DMS53 (cell line): ENCODE measurements around the gene KRT39.
"Not testable (repeated sequence)": the region's sequence is repeated elsewhere in the genome, so short reads cannot be mapped to it uniquely, and the experiment has no call there.

Source experiments
- DNase-seq: peaks from one replicate; lab custom pipeline; 2025; lab: John Stamatoyannopoulos, UW

Gene KRT39

DNA sequence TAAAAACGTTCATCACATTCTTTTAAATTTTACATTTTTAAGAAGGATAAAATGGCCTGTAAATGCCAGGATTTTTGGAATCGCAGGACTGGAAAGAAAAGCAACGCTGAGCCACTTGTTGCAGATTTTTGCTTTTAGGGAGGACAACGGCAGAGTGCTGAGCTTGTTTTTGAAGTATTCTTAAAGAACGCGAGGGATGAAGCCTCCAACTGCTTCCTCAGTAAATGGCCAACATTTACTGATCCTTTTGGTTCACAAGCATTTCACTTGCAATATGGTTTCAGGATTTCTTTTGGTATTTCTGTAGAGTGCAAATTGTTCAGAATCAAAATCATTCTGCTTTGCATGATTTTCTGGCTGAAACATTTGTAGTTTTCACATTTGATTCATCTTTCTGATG lies 26.5 kb downstream of the KRT39 start:
- no peak for DNase-seq

GRCh38 chr17:40938981-40939380 lies 27.8 kb downstream of the KRT39 start:
- no peak for DNase-seq

DNA sequence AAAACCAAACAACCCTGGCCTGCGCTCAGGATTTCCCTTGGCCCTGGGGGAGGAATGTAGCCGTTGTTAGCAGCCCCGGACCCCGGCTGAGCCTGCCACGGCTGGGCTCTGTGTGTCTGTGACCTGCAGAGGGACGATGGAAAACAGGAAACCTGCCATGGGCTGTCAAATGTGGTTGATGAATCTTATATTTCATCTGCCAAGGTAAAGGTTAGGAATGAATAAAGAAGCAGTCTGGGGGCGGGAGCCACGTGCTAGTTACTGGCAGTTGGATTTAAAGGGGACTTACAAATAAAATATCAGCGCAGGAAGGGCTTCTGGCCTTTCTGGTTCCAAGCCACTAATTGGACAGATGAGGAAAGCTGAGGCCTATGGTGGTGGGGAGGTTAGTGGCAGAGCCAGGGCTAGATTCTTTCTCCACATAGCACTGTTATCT lies 29.3 kb downstream of the KRT39 start, which contains the start of gene KRT23:
KRT23 (minus strand) TSS at position 263 of the 436 bp plus-strand sequence. CDS start 1,043 bp downstream, outside the sequence.
- DNase-seq: no peak

DNA sequence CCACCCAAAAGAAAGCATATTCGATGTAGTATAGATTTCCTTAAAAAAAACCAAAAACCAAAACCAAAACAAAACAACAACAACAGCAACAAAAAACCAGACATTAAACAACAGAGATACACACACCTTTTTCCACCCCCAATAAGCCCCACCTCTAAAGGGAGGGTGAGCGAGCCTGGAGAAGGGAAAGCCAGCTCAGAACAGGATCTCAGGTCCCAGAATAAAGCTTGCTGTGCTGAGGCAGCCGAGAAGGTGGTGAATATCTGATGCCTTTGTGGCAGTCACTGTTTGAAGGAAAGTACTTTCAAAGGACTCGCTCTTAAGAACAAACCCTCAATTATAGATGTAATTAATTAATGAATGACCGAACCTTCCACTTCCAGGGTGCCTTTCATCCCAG lies 29.8 kb downstream of the KRT39 start:
- DNase-seq: no peak

- no peak for DNase-seq
Measured at GRCh38 chr17:40936437-40936971, 30.2 kb downstream of the KRT39 start.

- peak; percentile 9 for DNase-seq
Measured at GRCh38 chr17:40935624-40936023, 31.1 kb downstream of the KRT39 start.

DNA sequence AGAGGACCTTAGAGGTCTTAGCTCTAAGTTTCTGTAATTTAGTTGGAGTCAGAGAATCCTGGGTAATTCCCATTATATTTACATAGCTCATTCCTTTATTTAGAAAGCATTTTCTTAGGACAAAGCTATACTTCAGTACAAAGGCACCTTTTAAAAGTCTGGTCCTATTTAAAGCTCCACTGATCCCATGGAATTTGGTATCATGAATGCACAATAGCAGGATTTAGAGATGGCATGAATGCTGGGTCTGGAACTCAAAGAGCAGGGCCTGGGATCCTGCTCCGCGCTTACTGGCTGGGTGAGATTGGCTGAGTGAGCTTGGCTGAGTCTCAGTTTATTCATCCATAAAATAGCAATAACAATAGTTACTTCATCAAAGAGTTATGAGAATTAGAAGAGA lies 34.1 kb downstream of the KRT39 start:
- no peak for DNase-seq

DNA sequence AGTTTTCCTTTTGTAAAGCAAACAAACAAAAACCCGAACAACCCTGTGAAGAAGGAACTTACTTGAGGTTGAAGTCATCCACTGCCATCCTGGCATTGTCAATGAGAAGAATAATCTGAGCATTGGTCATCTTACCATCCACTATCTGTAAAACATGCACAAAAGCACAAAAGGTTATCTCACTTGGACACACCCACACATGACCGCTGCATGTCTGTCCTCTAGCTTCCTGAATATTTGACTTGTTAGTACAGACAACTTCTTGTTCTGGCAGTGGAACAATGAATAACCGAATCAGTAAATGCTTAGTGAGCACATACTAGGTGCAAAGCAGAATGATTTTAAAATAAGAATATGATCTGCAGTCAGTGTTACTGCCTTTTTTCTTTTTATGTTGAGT lies 35.4 kb downstream of the KRT39 start:
- DNase-seq: no peak

GRCh38 chr17:40926341-40926740 lies 40.4 kb downstream of the KRT39 start:
- DNase-seq: no peak

DNA sequence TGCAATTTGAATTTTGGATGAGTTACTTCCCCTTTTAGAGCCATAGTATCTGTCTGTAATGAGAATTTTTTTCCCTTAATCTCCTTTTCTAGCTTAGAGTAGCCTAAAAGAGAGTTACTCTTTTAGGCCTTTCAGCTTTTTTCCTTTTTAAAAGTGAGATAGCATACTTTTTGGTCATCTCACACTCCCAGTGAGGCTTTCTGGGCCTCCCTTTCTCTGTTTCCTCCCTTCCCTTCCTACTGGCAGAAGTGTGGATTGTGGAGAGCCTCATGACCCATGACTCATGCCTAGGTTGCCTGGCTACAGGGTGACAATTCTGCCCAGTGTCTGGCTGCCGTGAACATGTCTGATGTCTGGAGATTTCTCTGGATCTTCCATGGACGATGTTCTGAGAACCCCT lies 44.5 kb downstream of the KRT39 start:
- peak; percentile 90 for DNase-seq

DNA sequence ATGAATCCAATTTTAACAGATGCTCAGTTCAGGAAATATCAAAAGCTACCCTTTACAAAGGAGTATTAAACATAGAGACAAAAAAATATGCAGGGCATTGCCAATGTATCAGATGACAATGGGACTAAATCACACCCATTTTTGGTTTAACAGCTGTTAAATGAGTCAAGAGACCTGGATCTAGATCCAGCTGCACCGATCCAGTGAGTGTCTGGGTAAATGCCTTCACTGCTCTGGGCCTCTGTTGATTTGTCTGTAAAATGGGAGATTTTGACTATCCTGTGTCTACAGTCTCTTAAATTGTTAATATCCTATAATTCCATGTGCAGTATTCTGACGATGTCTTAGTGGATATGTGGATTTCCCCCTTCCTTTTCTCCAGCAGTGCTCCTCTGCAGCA lies 45.7 kb downstream of the KRT39 start:
- DNase-seq: no peak

DNA sequence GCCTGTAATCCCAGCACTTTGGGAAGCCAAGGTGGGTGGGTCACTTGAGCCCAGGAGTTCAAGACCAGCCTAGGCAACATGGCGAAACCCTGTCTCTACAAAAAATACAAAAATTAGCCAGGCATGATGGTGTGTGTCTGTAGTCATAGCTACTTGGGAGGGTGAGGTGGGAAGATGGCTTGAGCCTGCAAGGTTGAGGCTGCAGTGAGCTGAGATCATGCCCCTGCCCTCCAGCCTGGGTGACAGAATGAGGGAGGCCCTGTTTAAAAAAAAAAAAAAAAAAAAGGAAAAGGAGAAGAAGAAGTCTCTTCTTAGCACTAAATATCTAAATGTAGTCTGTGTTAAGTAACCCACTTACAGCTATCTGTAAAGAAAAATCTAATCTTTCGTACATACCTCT lies 49.6 kb downstream of the KRT39 start:
- not testable (repeated sequence) for DNase-seq

- no peak for DNase-seq
Measured at GRCh38 chr17:40916366-40916765, 50.4 kb downstream of the KRT39 start.

- no peak for DNase-seq
Measured at GRCh38 chr17:40915721-40916256, 51.0 kb downstream of the KRT39 start.

- DNase-seq: peak; percentile 70
Measured at GRCh38 chr17:40915199-40915661, 51.5 kb downstream of the KRT39 start.

DNA sequence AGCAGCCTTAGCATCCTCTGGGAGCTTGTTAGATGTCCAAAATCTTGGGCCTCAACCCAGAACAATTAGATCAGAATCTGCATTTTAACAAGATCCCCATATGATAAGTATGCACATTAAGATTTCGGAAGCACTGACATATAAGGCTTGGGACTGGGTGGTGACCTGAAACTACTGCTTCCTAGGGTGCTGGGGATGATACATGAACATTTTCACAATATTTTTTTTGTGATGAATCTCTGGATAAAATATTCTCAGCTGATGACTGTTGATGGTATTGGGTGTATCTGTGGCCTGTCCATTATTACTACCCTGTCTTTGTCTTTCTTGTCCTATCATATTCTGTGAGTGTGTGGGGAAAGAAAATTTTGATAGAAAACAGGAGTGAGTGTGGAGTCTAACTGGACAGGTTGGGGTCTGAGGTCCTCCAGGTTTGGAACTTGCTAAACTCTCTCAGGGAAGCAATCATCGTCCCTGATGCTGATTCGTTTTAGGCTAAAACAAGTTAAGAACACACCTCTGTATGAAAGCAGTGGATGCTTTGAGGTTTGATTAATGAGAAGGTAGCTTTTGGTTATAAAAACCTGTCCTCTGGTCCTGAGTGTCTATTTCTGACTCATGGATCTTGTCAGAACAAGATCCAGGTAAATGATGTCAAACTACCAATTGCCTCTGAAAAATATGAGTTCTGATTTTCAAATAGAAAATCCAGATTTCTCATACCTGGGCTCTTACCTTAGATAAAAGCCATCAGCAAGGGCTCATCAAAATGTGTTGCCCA lies 52.5 kb downstream of the KRT39 start:
- DNase-seq: no peak

DNA sequence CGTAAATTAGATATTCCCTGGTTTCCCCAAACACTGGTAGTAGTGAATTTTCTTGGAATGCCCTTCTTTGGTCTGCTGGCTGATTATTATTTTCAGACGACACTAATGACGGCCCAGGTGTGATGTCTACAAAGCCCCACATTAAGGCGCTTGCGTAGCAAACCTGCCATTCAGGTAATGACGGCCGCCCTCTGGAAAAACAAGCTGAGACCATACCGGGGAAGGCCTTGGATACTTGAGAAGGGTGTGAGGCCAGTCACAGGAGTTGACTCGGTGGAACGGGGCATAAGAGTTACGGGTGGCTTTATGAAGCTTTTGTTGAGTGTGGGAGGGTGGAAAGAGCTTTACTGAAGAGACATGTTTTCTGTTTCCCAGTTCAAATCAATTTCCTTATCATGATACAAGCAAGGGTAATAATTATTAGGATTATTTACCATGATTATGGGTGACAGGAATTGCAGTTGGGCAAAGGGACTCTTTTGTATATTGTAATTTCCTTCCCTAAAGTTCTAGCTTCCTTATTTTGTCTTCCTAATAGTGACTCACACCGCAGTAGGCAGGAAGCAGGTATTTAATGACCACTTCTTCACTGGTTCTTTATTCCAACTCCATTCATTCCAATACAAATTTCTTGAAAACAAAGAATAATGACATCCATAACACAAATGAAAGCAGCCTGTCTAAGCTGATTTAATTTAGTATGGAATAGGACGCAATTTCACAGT lies 54.1 kb downstream of the KRT39 start:
- DNase-seq: no peak

GRCh38 chr17:40910441-40910841 lies 56.3 kb downstream of the KRT39 start:
- no peak for DNase-seq

DNA sequence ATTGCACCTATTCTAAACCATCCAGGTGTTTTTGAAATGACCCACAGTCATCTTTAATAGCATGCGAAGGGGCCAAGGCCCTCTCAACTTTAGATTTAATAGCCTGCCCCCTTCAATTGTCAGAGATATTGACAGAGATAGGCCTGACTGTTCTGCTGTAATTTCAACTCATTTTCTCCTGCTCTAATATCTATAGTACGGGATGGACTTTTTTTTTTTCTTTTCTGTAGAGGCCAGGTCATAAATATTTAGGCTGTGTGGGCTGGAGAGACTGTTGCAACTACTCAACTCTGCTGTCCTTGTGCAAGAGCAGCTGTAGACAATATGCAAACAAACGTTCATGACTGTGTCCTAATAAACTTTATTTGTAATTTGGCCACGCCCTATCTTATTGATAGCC lies 57.0 kb downstream of the KRT39 start:
- DNase-seq: peak; percentile 36

DNA sequence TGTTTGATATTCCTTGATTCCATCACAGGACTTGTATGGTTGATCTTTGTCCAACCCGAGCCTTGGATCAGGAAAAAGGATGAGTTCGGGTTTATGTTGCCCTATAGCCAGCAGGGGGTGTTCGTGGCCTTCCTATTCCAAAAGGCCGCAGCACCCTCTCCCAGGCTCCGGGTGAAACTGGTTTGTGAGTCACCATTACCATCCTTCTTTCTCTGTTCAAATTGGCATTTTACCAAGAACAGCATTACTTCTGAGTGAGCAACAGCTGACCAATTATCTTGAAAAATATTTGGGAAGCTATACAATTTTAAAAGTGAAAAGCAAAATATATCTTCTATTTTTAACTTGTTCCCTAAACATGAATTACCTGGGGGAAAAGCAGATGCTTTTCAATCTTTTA lies 57.4 kb downstream of the KRT39 start:
- peak; percentile 95 for DNase-seq
